ENCODE results near the gene NAP1L5.

The NAP1L5 gene

GRCh38 chr4:88720451-88721428, 23.1 kb upstream of the NAP1L5 start:
- DNase-seq: no peak

- DNase-seq: no peak
These were observed 21.8 kb upstream of the NAP1L5 start for GRCh38 chr4:88719381-88719780.

GRCh38 chr4:88718098-88718497, 20.5 kb upstream of the NAP1L5 start:
- no peak for DNase-seq

GRCh38 chr4:88713782-88714181, 16.2 kb upstream of the NAP1L5 start:
- no peak for DNase-seq

GRCh38 chr4:88709989-88710388, 12.4 kb upstream of the NAP1L5 start:
- DNase-seq: no peak

GRCh38 chr4:88706574-88706973, 8.9 kb upstream of the NAP1L5 start:
- no peak for DNase-seq

GRCh38 chr4:88705805-88706492, 8.3 kb upstream of the NAP1L5 start:
- DNase-seq: no peak

- no peak for DNase-seq
These were observed 7.6 kb upstream of the NAP1L5 start for GRCh38 chr4:88705223-88705622.

GRCh38 chr4:88702782-88703181, 5.2 kb upstream of the NAP1L5 start:
- no peak for DNase-seq

GRCh38 chr4:88698519-88698918, 890 bp upstream of the NAP1L5 start:
- no peak for DNase-seq

- DNase-seq: no peak
These were observed 488 bp downstream of the NAP1L5 start for GRCh38 chr4:88697141-88697540.

- DNase-seq: no peak
These were observed 999 bp downstream of the NAP1L5 start for GRCh38 chr4:88696630-88697029.

GRCh38 chr4:88693792-88694191, 3.8 kb downstream of the NAP1L5 start:
- DNase-seq: no peak

GRCh38 chr4:88690355-88690754, 7.3 kb downstream of the NAP1L5 start:
- DNase-seq: no peak

- DNase-seq: no peak
These were observed 16.4 kb downstream of the NAP1L5 start for GRCh38 chr4:88681209-88681608.

- DNase-seq: no peak
These were observed 22.1 kb downstream of the NAP1L5 start for GRCh38 chr4:88675543-88675942.

- no peak for DNase-seq
These were observed 22.6 kb downstream of the NAP1L5 start for GRCh38 chr4:88674979-88675378.

GRCh38 chr4:88674565-88674964, 23.1 kb downstream of the NAP1L5 start:
- no peak for DNase-seq

GRCh38 chr4:88673886-88674285, 23.7 kb downstream of the NAP1L5 start:
- DNase-seq: no peak

GRCh38 chr4:88672987-88673386, 24.6 kb downstream of the NAP1L5 start:
- DNase-seq: no peak

- no peak for DNase-seq
These were observed 35.9 kb downstream of the NAP1L5 start for GRCh38 chr4:88661739-88662138.

- DNase-seq: no peak
These were observed 37.0 kb downstream of the NAP1L5 start for GRCh38 chr4:88660446-88661294.

GRCh38 chr4:88659890-88660208, 37.8 kb downstream of the NAP1L5 start:
- DNase-seq: no peak

Data from effector CD8-positive, alpha-beta T cell (primary cell).